Measurements from ENCODE around the gene B3GNT5.
"Not testable (repeated sequence)": the region's sequence is repeated elsewhere in the genome, so short reads cannot be mapped to it uniquely, and the experiment has no call there.

Gene B3GNT5

GRCh38 chr3:183252973-183253527, at the start of gene B3GNT5:
B3GNT5 (plus strand) TSS chr3:183253253; CDS start chr3:183269799, 16,546 bp downstream.
- DNase-seq (ENCODE audit: low spot score) = peak; percentile 24

GRCh38 chr3:183203670-183204069, 49.4 kb upstream of the B3GNT5 start:
- DNase-seq (ENCODE audit: low spot score) = no peak

GRCh38 chr3:183208260-183208659, 44.8 kb upstream of the B3GNT5 start:
- DNase-seq (ENCODE audit: low spot score) = no peak

- no peak for DNase-seq (ENCODE audit: low spot score)
These were observed 44.3 kb upstream of the B3GNT5 start for GRCh38 chr3:183208800-183209199.

- DNase-seq (ENCODE audit: low spot score) = no peak
These were observed 42.7 kb upstream of the B3GNT5 start for GRCh38 chr3:183210341-183210740.

GRCh38 chr3:183210862-183211341, 42.2 kb upstream of the B3GNT5 start:
- no peak for DNase-seq (ENCODE audit: low spot score)

- no peak for DNase-seq (ENCODE audit: low spot score)
These were observed 41.7 kb upstream of the B3GNT5 start for GRCh38 chr3:183211352-183211751.

GRCh38 chr3:183212096-183212495, 41.0 kb upstream of the B3GNT5 start:
- no peak for DNase-seq (ENCODE audit: low spot score)

GRCh38 chr3:183212565-183212964, 40.5 kb upstream of the B3GNT5 start:
- DNase-seq (ENCODE audit: low spot score) = no peak

- DNase-seq (ENCODE audit: low spot score) = no peak
These were observed 39.4 kb upstream of the B3GNT5 start for GRCh38 chr3:183213415-183214276.

GRCh38 chr3:183214277-183214612, 38.8 kb upstream of the B3GNT5 start:
- DNase-seq (ENCODE audit: low spot score) = no peak

GRCh38 chr3:183215591-183216202, 37.4 kb upstream of the B3GNT5 start:
- no peak for DNase-seq (ENCODE audit: low spot score)

GRCh38 chr3:183217548-183218332, 35.3 kb upstream of the B3GNT5 start:
- DNase-seq (ENCODE audit: low spot score) = no peak

GRCh38 chr3:183218826-183219225, 34.2 kb upstream of the B3GNT5 start:
- DNase-seq (ENCODE audit: low spot score) = no peak

- no peak for DNase-seq (ENCODE audit: low spot score)
These were observed 32.2 kb upstream of the B3GNT5 start for GRCh38 chr3:183220828-183221227.

- DNase-seq (ENCODE audit: low spot score) = no peak
These were observed 30.3 kb upstream of the B3GNT5 start for GRCh38 chr3:183222631-183223235.

GRCh38 chr3:183224180-183224970, 28.7 kb upstream of the B3GNT5 start:
- no peak for DNase-seq (ENCODE audit: low spot score)

GRCh38 chr3:183226333-183226890, 26.6 kb upstream of the B3GNT5 start:
- no peak for DNase-seq (ENCODE audit: low spot score)

GRCh38 chr3:183227586-183227985, 25.5 kb upstream of the B3GNT5 start:
- no peak for DNase-seq (ENCODE audit: low spot score)

GRCh38 chr3:183229178-183229577, 23.9 kb upstream of the B3GNT5 start:
- no peak for DNase-seq (ENCODE audit: low spot score)

- not testable (repeated sequence) for DNase-seq (ENCODE audit: low spot score)
These were observed 22.8 kb upstream of the B3GNT5 start for GRCh38 chr3:183230251-183230650.

All from AG08396 (cell line).